Left lung (tissue), 10 donors: ENCODE measurements around the gene SOCS7. TPM values are rescaled to one million over a fixed set of nuclear protein-coding genes. Genes with fewer than 3 reads are reported as not detected.

ENCODE experiments used
- ATAC-seq: fragments of 200-7000 bp; cut with Tn5 transposase; one replicate; pipeline ENCODE4 v1.9.1; 2020; ENCODE audit warnings: moderate library complexity
- DNase-seq, 4 donors: peaks; one replicate each; pipeline ENCODE4 v3.0.0-alpha.2; 2013 to 2020
- H3K27ac ChIP-seq, 2 donors: fragments of 200-600 bp; sonication (generic) in 1 of 2; one replicate each; pipeline versions ENCODE4 v1.5.0 to v1.8.0; 2020 to 2021
- H3K27me3 ChIP-seq, 2 donors: fragments of 200-600 bp; sonication (generic) in 1 of 2; one replicate each; pipeline versions ENCODE4 v1.5.0 to v1.8.0; 2020 to 2021
- H3K36me3 ChIP-seq, 2 donors: fragments of 200-600 bp; sonication (generic) in 1 of 2; one replicate each; pipeline versions ENCODE4 v1.5.0 to v1.8.0; 2020 to 2021
- H3K4me1 ChIP-seq, 2 donors: fragments of 200-600 bp; one replicate each; pipeline ENCODE4 v1.8.0; 2021
- H3K4me3 ChIP-seq, 2 donors: fragments of 200-600 bp; sonication (generic) in 1 of 2; one replicate each; pipeline versions ENCODE4 v1.5.0 to v1.8.0; 2020 to 2021; ENCODE audit warnings: mild to moderate bottlenecking in 1 of 2
- H3K9me3 ChIP-seq, 2 donors: fragments of 200-600 bp; sonication (generic) in 1 of 2; one replicate each; pipeline versions ENCODE4 v1.5.0 to v1.8.0; 2020 to 2021
- intact Hi-C, 2 donors: fragments of 100-400 bp; cut with DNase I; formaldehyde crosslinking; loops; one replicate each; pipeline versions ENCODE4 v1.11.2 to v1.14.2; 2022
- polyA plus RNA-seq, 6 donors: library from polyadenylated mRNA; unstranded; fragments of 120-200 nt; gene quantifications; one replicate each; pipeline ENCODE4 v1.2.1, GENCODE V29; 2013; ENCODE audit not compliant: insufficient read length in 6 of 6
- total RNA-seq, 2 donors: library from RNA; stranded (reverse); fragmentation: NEBNext Ultra II Directional; extraction: Animal tissue kit (Norgen Biotek cat#: 25700); gene quantifications; one replicate each; pipeline ENCODE4 v1.2.1, GENCODE V29; 2021
- TF ChIP-seq, protein P1 (sequence below), 2 donors: fragments of 200-600 bp; sonication (generic) in 1 of 2; IDR thresholded peaks; one replicate each; pipeline versions ENCODE4 v1.5.0 to v1.8.0; 2021; ENCODE audit warnings: antibody characterized with exemption in 2 of 2
- donor health status: DM: no; HTN: yes; CAD: no.
- donor health status: DM: no; HTN: no; CAD: no.

The SOCS7 gene
- total and polyA plus RNA-seq, 8 donors: 14.1 to 22.6 (median 19.5) TPM

DNA sequence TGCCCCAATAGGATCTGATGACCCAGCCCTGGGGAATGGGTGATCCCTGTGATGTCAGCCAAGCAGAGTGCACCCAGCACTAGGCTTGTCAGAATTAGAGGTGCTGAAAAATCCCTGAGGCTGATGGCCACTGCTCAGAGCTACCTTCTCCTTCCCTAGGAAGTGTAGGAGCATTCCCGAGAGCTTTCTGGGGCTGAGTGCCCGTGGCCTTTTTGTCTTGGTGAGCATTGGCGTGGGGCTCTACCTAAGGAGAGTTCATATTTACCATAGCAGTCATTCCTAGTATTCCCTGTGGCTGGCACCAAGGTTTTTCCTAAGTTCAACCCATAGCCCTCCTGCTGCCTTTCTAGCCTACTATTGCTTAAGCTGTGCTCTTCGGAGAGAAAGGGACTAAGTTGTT, 54.0 kb downstream of the SOCS7 start:
- intact Hi-C loops: no loop called here
- Histone ChIP-seq H3K4me1 (no peaks in the 10 kb centered on the region), H3K27ac (no peak overlapping the region), H3K27me3 (no peaks in the 10 kb centered on the region), H3K4me3 (no peak overlapping the region), H3K9me3 (no peaks in the 10 kb centered on the region), H3K36me3 (peaks cover 0 to 18% of the 10 kb centered on the region in 2 donors)
- ATAC-seq: no peak
- TF ChIP-seq, protein P1, sequence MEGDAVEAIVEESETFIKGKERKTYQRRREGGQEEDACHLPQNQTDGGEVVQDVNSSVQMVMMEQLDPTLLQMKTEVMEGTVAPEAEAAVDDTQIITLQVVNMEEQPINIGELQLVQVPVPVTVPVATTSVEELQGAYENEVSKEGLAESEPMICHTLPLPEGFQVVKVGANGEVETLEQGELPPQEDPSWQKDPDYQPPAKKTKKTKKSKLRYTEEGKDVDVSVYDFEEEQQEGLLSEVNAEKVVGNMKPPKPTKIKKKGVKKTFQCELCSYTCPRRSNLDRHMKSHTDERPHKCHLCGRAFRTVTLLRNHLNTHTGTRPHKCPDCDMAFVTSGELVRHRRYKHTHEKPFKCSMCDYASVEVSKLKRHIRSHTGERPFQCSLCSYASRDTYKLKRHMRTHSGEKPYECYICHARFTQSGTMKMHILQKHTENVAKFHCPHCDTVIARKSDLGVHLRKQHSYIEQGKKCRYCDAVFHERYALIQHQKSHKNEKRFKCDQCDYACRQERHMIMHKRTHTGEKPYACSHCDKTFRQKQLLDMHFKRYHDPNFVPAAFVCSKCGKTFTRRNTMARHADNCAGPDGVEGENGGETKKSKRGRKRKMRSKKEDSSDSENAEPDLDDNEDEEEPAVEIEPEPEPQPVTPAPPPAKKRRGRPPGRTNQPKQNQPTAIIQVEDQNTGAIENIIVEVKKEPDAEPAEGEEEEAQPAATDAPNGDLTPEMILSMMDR (IDR thresholded peaks at IDR 0.05): no peak
- DNase-seq: no peak

DNA sequence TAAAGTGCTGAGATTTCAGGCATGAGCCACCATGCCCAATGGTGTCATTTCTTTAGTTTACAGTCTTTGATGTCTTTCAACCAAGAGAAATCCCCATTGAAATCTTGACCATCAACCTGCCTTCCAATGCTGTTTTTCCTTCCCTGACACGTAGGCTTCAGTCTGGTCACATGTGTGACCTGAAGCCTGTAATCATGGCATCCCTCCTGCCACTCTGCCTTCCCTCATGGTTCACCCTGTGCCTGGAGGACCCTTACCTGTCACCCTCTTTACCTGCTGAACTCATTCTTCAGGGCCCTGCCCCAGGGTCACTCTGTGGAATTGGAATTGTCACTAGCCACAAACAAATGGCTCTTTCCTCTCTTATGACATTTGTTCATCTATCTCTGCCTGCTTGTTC, 58.6 kb downstream of the SOCS7 start:
- Histone ChIP-seq H3K4me3 (no peak overlapping the region), H3K27me3 (peaks cover 0 to 4% of the 10 kb centered on the region in 2 donors), H3K4me1 (peaks cover 0 to 8% of the 10 kb centered on the region in 2 donors), H3K9me3 (no peaks in the 10 kb centered on the region), H3K36me3 (no peaks in the 10 kb centered on the region), H3K27ac (no peak overlapping the region)
- TF ChIP-seq, protein P1 (IDR thresholded peaks at IDR 0.05): no peak
- DNase-seq (no peak), ATAC-seq (no peak)
- intact Hi-C loops: loop anchor here (5.0 to 10.0 kb wide), 2 partner anchors 55 to 63 kb away; partner anchors contain the start of gene SOCS7 (in 1 of the 2)

DNA sequence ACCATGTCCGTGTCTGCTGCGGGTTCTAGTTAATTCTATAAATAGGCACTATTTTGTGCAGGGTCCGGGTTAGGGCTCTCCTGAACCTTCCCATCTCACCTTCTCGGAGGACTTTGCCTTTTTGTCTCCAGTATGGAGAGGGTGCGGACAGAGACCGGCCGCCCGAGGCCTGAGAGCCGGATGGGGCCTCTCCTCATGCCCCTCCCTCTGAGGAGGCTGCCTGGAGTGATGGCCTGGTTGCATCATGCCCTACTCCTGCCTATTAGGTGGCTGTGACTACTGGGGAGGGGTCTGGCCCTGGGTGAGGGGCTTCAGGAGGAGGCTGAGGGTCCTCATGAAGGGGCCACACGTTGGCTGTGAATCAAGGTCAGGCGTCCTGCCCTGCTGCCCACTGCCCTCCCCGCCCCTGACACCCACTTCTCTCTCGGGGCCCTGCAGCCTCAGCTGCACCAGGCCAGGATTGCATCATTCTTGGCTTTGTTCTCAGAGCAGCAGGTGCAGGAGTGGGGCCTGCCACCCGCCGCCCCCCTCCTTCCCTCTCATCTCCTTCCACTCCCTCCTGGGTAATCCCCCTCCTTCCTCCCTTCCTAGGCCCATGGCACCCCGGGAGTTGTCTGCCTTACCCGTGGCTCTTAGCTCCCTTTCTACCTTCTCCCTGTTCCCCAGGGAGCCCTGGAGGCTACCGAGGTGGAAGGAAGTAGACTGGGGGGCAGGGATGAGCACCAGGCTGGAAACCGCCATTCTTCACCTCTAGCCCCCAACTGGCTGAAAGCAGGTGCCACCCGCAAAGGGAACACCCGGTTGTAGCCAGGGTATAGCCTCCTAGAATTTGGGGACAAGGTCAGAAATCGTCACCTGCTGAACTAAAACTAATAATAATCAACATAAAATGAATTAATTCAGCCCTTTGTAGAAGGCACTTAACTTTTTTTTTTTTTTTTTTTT, 63.9 kb downstream of the SOCS7 start:
- Histone ChIP-seq H3K27ac (peak overlapping the region; percentile 44 to 60), H3K4me1 (peaks cover 0 to 13% of the 10 kb centered on the region in 2 donors), H3K9me3 (no peaks in the 10 kb centered on the region), H3K27me3 (peaks cover 12 to 54% of the 10 kb centered on the region in 2 donors), H3K36me3 (no peaks in the 10 kb centered on the region), H3K4me3 (peak overlapping the region in 1 of 2 donors; percentile 22)
- TF ChIP-seq, protein P1 (IDR thresholded peaks at IDR 0.05): no peak
- DNase-seq: peak in 3 of 4 donors; percentile 68 to 83 (median 78)
- intact Hi-C loops: loop anchor here in 1 of 2 donors (10.0 kb wide), 1 partner anchor 61 kb away; the partner anchor contains the start of gene SOCS7
- ATAC-seq: peak; percentile 83

DNA sequence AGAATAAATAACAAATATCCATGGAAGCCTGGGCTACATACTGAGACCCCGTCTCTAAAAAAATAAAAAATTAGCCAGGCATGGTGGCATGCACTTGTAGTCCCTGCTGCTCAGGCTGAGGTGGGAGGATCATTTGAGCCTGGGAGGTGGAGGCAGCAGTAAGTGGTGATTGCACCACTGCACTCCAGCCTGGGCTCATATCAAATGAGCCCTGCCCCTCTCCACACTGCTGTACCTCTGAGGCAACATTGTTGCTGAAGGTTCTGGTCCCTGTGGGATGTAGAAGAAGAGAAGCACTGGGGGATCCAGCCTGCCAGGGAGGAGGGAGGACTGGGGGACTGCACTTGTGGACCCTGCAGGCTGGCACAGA, 65.2 kb downstream of the SOCS7 start:
- intact Hi-C loops: loop anchor here in 1 of 2 donors (10.0 kb wide), 1 partner anchor 62 kb away; the partner anchor contains the start of gene SOCS7
- H3K4me1 ChIP-seq: peaks cover 0 to 13% of the 10 kb centered on the region in 2 donors

More for the DNA sequence above, 65.2 kb downstream of the SOCS7 start:
- no peaks in the 10 kb centered on the region for H3K9me3 ChIP-seq
- H3K36me3 ChIP-seq: no peaks in the 10 kb centered on the region
- peaks cover 12 to 67% of the 10 kb centered on the region in 2 donors for H3K27me3 ChIP-seq
- DNase-seq (peak in 1 of 4 donors; percentile 57), ATAC-seq (peak; percentile 57)
- no peak overlapping the region for H3K27ac ChIP-seq
- TF ChIP-seq, protein P1 (IDR thresholded peaks at IDR 0.05): no peak
- H3K4me3 ChIP-seq: no peak overlapping the region
